NCI-H2081 treated with DMSO at 0.1 percent for 48 hours (cell line): ENCODE results near the gene NLRP1.

Source experiments
- DNase-seq: peaks from one replicate; lab custom pipeline; 2025; lab: John Stamatoyannopoulos, UW

Gene NLRP1

DNA sequence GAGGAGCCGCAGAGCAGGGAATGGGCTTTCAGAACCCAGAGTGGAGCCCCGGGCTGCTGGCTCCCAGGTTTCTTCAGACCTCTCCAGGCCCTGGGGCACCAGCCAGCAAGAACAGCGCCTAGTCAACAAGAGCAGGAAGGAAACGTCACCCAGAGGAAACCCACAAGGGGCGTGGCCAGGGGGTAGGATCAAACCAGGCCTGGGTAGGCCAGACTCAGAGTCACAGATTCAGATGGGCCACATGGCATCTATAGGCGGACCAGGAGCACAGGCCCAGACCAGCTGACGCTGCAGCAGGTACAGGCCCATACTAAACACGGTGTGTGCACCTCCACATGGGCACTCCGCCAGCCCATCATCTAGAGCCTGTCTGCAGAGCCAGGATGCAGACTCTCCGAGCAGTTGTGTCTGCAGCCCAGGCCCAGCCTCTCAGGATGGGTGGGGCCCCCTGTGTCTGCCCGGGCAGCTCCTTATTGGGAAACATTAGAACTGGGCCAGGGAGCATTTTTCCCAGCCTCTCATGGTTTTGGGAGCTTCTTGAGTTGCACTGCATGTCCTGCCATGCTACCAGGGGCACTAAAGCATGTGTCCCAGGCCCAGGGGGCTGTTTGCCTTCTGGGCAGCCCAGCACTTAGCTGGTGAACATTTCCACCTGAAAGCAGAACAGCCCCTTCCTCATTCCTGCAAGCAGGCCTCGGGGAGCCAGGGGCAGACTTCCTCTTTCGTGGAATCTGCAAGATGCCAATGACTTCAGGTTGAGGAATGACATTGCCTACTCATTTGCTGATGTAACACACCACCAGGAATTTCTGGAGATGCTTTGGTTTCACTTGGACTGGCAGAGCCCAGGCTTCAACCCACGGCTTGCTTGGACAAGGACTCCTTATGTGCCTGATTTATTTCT, at the start of gene NLRP1:
Gene NLRP1 (minus strand): TSS at position 127 of the 904 bp plus-strand sequence. CDS start 552 bp downstream, outside the sequence.
- no peak for DNase-seq

DNA sequence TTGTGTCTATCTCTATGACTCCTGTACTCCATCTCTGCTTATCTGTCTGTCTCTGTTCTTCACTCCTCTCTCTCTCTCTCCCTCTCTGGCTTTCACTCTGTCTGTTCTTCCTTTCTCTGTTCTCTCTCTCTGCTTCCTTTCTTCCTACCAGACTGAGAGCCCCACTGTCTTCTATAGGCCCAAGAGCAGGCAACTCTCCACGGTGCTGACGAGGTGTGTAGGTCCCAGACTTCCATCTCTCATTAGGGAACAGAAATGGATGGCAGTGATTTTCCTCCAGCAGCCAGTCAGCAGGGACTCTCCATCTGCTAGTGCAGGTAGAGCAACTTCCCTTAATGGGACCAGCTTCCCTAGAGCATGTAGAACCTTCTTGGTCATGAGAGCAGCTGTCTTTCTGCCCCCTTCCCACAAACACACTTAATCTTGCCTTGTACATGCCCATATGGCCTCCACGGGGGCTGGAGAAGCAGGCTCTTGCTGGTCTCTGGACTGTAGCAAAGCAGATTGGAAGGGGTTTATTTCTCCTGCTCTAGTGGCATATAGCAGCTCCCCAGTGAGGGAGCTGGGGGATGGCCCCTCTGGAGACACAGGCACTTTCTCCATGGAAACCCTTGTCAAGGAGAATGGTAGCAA, 47.8 kb upstream of the NLRP1 start:
- no peak for DNase-seq

DNA sequence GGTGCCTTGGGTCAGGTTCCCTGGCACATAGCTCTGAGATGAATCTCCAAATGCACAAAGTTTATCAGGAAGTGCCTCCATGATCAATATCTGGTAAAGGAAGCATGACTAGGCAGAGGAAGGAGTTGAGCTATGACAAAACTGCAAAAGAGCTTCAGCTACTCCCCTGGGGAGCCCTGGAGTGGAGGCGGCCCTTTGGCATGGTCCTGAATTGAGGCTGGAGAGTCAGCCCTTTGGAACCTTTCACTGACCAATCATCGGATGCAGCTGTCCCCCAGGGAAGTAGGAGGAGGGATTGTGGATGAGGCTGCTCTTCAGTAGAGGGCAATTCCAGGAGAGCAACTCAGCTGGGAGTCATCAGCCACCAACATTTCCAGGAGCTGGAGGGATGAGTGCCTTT, 46.1 kb upstream of the NLRP1 start:
- no peak for DNase-seq

DNA sequence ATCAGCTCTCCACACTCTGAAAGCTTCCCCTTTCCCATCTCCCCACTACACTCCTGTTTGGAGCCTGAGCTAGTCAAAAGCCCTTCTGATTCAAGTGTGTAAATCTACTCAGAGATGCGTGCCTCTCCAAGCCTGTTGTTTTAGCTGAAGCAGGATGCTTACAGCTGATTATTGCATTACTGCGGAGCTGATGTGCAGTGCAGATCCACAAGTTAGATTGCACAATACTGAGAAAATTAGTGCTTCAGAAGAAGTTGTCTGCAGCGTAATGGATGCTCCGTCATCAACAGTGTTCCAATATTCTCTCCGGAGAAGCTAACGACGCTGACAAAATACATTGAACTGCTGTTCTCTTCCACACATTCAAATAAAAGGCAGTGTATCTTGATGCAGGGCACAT, 44.8 kb upstream of the NLRP1 start:
- no peak for DNase-seq

DNA sequence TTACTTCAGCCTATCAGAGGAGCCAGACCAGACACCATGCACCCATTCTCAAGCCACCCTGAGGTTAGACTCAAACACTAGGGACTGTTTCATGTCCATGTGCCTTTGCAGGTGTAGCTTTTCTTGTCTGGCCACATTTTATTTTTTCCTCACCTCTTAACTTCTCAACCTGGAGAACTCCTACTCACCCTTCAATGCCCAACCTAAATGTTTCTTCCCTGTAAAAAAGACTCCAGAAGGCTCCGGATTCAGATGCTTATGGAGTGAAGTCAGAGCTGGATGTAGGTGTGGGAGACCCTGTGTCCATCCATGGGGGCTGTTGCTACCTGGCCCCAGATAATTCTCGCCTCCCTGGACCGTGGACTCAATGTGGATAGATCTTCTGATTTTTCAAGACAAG, 44.0 kb upstream of the NLRP1 start:
- no peak for DNase-seq

GRCh38 chr17:5624211-5624610, 39.9 kb upstream of the NLRP1 start:
- no peak for DNase-seq

GRCh38 chr17:5621729-5622128, 37.4 kb upstream of the NLRP1 start:
- DNase-seq = no peak

DNA sequence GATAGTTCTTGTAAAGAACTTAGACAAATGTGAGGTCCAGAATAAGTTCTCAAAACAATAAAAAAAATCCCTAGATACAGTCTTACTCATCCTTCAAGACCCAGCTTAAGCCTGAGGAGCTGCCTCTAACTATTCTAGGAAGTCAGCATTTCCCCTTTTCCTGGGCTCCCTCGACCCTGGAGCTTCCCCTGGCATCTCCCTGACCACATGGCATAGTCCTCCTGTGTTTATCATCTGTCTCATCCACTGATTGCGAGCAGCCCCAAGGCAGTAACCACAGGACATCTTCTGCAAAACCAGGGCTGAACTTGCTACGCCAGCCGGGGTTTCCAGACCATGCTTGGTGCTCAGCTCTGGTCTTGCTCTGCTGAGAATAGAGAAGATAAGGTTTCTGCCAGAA, 36.7 kb upstream of the NLRP1 start:
- no peak for DNase-seq

DNA sequence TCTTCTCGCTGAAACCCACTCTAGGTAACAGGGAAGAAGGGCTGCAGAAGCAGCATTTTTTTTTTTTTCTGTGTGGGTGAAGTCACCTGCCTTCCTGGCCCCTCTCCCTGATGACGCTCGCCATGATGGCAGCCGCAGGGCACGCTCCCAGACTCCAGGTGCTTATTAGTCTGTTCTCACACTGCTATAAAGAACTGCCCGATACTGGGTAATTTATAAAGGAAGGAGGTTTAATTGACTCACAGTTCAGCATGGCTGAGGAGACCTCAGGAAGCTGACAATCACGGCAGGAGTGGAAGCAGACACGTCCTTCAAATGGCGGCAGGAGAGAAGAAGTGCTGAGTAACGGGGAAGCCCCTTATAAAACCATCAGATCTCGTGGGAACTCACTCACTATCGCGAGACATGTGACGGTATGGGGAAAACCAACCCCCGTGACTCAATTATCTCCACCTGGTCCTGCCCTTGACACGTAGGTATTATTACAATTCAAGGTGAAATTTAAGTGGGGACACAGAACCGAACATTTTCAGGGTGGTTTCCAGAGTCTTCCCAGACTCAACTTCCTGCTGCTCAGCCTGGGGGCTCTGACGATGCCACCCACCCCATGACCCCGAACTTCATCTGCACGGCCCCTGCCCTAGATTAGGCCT, 34.9 kb upstream of the NLRP1 start:
- DNase-seq = no peak

DNA sequence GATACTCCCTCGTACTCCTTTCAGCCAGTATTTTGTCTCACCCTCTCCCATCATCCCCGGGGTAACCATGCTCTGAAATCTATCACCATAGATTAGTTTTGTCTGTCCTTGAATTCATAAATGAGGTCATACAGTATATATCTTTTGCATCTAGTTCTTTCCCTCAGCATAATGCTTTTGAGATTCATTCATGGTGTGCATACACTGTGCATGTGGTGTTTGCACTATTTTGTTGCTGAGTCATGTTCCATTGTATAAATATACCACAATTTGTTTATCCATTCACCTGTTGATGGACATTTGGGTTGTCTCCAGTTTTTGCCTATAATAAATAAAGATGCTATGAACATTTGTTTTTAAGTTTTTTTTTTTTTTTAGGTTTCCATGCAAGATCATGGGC, 34.2 kb upstream of the NLRP1 start:
- DNase-seq = no peak

GRCh38 chr17:5615476-5615875, 31.2 kb upstream of the NLRP1 start:
- no peak for DNase-seq

- DNase-seq = no peak
Measured at GRCh38 chr17:5610956-5611355, 26.6 kb upstream of the NLRP1 start.

GRCh38 chr17:5608399-5609112, 24.2 kb upstream of the NLRP1 start:
- DNase-seq = no peak

DNA sequence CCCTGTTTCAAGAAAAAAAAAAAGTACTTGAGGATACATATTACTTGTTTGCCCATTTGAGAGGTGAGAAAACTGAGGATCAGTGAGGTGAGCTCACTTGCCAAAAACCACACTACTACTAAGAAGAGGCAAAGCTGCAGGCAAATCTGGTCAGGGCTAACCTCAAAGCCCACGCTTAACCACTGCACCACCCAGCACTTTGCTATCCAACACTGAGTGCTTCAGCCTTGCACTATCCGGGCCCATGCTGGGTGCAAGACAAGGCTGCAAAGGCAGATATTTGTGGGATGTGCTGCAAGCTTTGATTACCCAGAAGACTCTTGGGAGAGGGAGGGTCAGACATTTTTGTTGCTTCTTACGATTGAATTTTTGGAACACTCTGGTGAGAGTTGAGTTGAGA, 23.6 kb upstream of the NLRP1 start:
- DNase-seq = no peak

GRCh38 chr17:5605452-5605851, 21.1 kb upstream of the NLRP1 start:
- DNase-seq = no peak

DNA sequence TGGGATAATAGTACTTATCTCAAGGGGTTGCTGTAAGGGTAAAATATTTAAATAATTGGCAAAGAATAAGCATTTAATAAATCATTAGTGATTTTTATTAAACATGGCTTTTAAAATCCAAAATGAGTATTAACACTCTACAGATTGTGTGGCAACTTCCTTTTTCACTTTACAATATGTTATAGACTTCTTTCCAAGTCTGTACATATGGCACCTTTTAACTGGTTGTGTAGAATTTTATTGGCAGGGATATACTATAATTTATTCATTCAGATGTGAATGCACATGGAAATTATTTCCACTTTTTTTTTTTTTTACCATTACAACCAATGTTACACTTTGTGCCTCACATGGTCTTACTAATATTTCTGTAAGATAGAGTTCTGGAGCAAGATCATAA, 15.7 kb upstream of the NLRP1 start:
- no peak for DNase-seq

DNA sequence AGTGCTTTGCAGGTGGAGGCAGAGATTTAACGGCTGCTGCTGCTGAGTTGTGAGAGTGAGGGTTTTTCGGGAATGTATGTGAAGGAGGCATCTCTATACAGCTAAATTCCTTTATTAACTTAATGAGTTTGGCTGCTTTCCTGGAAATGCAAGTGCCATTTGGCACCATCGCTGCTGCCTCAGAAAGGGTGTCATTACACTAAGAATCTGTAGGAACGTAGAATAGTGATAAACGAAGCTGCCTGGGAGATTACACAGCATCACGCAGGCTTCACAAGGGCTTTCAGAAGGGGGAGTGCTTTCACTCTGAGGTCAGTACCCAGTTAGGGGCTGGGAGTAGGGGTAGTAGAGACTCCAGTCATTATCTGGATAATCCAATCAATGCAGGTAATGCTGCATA, 14.1 kb upstream of the NLRP1 start:
- no peak for DNase-seq

- DNase-seq = no peak
Measured at GRCh38 chr17:5596421-5596820, 12.1 kb upstream of the NLRP1 start.

DNA sequence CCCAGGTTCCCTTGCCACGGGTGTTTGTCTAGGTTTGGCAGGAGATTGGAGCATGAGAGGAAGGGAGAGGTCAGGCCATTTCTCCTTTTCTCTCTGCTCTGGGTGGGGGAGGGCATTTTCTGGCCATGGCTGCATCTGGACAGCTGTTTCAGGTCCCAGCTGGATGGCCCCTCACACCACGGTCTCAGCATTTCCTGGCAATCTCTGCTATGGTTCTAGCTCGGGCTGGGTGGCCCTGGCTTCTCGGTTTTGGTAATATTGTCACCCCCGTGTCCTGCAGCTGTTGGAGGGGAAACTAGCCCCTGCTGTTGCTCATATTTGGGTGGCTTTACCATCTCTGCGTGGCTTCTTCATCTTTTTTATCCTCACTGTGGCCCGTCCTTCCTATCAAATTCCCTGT, 11.5 kb upstream of the NLRP1 start:
- DNase-seq = no peak

- no peak for DNase-seq
Measured at GRCh38 chr17:5592382-5592781, 8.1 kb upstream of the NLRP1 start.

GRCh38 chr17:5591966-5592365, 7.7 kb upstream of the NLRP1 start:
- DNase-seq = no peak

DNA sequence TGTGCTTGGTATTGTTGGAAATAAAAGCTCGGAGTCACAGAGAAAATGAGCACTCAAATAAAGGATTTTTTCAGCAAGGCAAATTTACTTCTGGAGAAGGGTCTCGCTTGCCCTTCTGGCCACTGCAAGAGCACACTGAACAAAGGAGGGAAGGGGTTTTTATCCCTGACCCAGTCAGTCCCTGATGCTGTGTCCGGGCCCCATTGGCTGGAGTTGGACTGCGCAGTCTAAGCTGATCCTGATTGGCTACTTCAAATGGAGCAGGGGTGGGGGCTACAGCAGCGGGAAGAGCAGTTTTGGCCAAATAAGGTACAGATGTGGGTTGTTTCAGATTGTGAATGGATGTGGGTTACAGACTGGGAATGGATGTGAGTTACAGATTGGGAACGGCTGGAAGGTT, 4.3 kb upstream of the NLRP1 start:
- no peak for DNase-seq
